ENCODE data around the gene B3GNT7. TPM values are rescaled to one million over a fixed set of nuclear protein-coding genes. Genes with fewer than 3 reads are reported as not detected.

Gene B3GNT7
- total RNA-seq, 2 experiments from 2014 or later = 0.38 to 0.89 TPM

DNA sequence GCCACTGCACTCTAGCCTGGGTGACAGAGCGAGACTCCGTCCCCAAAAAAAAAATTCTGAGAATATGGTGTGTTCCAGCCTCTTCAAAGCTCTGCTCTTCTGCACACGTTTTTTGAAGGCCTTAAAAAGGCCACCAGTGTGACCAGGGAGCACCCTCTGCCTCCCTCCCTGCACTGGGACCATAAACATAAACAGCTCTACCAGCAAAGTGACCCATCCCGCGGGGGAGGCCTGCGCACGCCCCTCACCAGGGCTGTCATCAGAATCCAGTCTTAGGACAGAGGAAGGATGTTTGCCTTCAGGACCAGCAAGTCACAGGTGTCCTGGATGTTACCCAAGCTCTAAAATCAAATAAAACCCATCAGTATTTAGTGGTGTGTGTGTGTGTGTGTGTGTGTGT is 23.2 kb upstream of the B3GNT7 start:
- TF ChIP-seq, protein P1, sequence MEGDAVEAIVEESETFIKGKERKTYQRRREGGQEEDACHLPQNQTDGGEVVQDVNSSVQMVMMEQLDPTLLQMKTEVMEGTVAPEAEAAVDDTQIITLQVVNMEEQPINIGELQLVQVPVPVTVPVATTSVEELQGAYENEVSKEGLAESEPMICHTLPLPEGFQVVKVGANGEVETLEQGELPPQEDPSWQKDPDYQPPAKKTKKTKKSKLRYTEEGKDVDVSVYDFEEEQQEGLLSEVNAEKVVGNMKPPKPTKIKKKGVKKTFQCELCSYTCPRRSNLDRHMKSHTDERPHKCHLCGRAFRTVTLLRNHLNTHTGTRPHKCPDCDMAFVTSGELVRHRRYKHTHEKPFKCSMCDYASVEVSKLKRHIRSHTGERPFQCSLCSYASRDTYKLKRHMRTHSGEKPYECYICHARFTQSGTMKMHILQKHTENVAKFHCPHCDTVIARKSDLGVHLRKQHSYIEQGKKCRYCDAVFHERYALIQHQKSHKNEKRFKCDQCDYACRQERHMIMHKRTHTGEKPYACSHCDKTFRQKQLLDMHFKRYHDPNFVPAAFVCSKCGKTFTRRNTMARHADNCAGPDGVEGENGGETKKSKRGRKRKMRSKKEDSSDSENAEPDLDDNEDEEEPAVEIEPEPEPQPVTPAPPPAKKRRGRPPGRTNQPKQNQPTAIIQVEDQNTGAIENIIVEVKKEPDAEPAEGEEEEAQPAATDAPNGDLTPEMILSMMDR (IDR thresholded peaks at IDR 0.05) = no peak
- ChIA-PET CTCF (no interaction called here), POLR2A (no interaction called here)
- no peaks in the 10 kb centered on the region for H3K36me3 Mint-ChIP-seq (ENCODE audit: low read depth)
- Histone ChIP-seq H3K27me3 (ENCODE audit: control insufficient read depth in 1 of 2, insufficient read depth in 2 of 2, low read length in 2 of 2) (no peaks in the 10 kb centered on the region), H3K36me3 (ENCODE audit: insufficient read depth, low read length) (no peaks in the 10 kb centered on the region), H3K4me1 (ENCODE audit: insufficient read depth, low read length) (no peaks in the 10 kb centered on the region), H3K9me3 (ENCODE audit: control insufficient read depth in 1 of 2, insufficient read depth in 1 of 2, low read length in 2 of 2) (no peaks in the 10 kb centered on the region), H3K27ac (ENCODE audit: low read depth in 1 of 2, low read length in 2 of 2) (no peak overlapping the region), H3K4me3 (ENCODE audit: low read length) (no peak overlapping the region)
- H3K4me1 Mint-ChIP-seq (ENCODE audit: low read depth) = no peaks in the 10 kb centered on the region
- H3K9me3 Mint-ChIP-seq = no peaks in the 10 kb centered on the region
- ATAC-seq (ENCODE audit: poor library complexity) = no peak
- no peak overlapping the region for H3K4me3 Mint-ChIP-seq
- no peak for DNase-seq
- H3K27me3 Mint-ChIP-seq = peaks cover 5% of the 10 kb centered on the region
- intact Hi-C loops (cut with DNase I, micrococcal nuclease) = no loop called here
- no peak overlapping the region for H3K27ac Mint-ChIP-seq

DNA sequence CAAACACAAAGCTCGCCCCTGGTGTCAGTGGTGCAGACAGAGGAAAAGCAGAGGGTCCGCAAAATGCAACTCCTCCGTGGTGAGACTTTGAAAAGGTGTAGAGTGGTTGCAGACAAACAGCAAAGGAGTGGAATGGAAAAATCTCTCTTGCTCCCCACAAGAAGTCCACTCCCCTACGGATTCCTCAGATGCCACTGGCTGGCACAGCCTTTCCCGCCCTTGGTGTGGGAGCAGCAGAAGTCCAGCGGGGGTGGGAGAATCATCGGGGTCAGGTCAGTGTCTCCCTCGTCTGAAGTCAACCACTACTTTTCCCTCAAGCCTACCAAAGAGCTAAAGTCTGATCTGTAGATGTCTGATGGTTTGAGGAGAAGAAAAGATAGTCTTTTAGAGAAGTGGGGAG is 22.3 kb upstream of the B3GNT7 start:
- ATAC-seq (ENCODE audit: poor library complexity) = no peak
- Histone ChIP-seq H3K4me1 (ENCODE audit: insufficient read depth, low read length) (no peaks in the 10 kb centered on the region), H3K27ac (ENCODE audit: low read depth in 1 of 2, low read length in 2 of 2) (no peak overlapping the region), H3K36me3 (ENCODE audit: insufficient read depth, low read length) (no peaks in the 10 kb centered on the region), H3K27me3 (ENCODE audit: control insufficient read depth in 1 of 2, insufficient read depth in 2 of 2, low read length in 2 of 2) (no peaks in the 10 kb centered on the region), H3K4me3 (ENCODE audit: low read length) (no peak overlapping the region), H3K9me3 (ENCODE audit: control insufficient read depth in 1 of 2, insufficient read depth in 1 of 2, low read length in 2 of 2) (no peaks in the 10 kb centered on the region)
- TF ChIP-seq, protein P1 (IDR thresholded peaks at IDR 0.05) = no peak
- intact Hi-C loops (cut with DNase I, micrococcal nuclease) = no loop called here
- ChIA-PET CTCF (interaction anchor here (1.1 kb wide), 1 partner anchor 9 kb away, joined by 4 read pairs; no protein-coding TSS in a partner anchor), POLR2A (no interaction called here)
- peaks cover 5% of the 10 kb centered on the region for H3K27me3 Mint-ChIP-seq
- H3K4me3 Mint-ChIP-seq = no peak overlapping the region
- H3K36me3 Mint-ChIP-seq (ENCODE audit: low read depth) = no peaks in the 10 kb centered on the region
- H3K9me3 Mint-ChIP-seq = no peaks in the 10 kb centered on the region
- no peak for DNase-seq
- no peaks in the 10 kb centered on the region for H3K4me1 Mint-ChIP-seq (ENCODE audit: low read depth)
- H3K27ac Mint-ChIP-seq = no peak overlapping the region

DNA sequence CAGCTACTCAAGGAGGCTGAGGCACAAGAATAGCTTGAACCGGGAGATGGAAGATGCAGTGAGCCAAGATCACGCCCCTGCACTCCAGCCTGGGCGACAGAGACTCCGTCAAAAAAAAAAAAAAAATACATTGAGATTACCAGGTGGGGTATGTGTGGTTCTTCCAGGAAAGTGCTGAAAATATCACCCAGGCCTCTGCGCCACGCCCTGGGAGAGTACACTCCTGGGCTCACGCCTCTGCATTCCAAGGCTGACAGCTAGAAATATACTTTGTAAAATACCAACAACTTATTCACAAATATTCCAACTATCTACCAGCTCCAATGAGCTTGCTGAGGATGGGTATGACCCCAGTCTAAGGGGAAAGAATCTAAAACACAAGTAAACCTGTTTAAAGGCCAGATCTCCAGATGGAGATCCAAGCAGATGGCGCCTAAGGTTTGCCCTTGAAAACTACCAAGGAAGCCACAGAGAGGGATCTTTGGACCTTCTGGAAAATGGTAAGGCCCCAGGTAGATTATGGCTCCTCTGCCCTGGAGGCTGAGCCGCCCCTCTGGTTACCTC is 21.6 kb upstream of the B3GNT7 start:
- H3K27ac ChIP-seq (ENCODE audit: low read depth in 1 of 2, low read length in 2 of 2) = no peak overlapping the region
- Mint-ChIP-seq H3K27me3 (peaks cover 5% of the 10 kb centered on the region), H3K27ac (no peak overlapping the region), H3K4me3 (no peak overlapping the region), H3K36me3 (ENCODE audit: low read depth) (no peaks in the 10 kb centered on the region), H3K4me1 (ENCODE audit: low read depth) (no peaks in the 10 kb centered on the region), H3K9me3 (no peaks in the 10 kb centered on the region)
- TF ChIP-seq, protein P1 (IDR thresholded peaks at IDR 0.05) = no peak
- no peak for DNase-seq
- no peaks in the 10 kb centered on the region for H3K4me1 ChIP-seq (ENCODE audit: insufficient read depth, low read length)
- no peak overlapping the region for H3K4me3 ChIP-seq (ENCODE audit: low read length)
- H3K27me3 ChIP-seq (ENCODE audit: control insufficient read depth in 1 of 2, insufficient read depth in 2 of 2, low read length in 2 of 2) = no peaks in the 10 kb centered on the region
- no peaks in the 10 kb centered on the region for H3K9me3 ChIP-seq (ENCODE audit: control insufficient read depth in 1 of 2, insufficient read depth in 1 of 2, low read length in 2 of 2)
- ATAC-seq (ENCODE audit: poor library complexity) = no peak
- intact Hi-C loops (cut with DNase I, micrococcal nuclease) = no loop called here
- CTCF ChIA-PET = interaction anchor here (1.1 kb wide), 1 partner anchor 10 kb away, joined by 4 read pairs; no protein-coding TSS in a partner anchor
- POLR2A ChIA-PET = no interaction called here
- no peaks in the 10 kb centered on the region for H3K36me3 ChIP-seq (ENCODE audit: insufficient read depth, low read length)

Measured in CD4-positive, alpha-beta T cell (primary cell).